Lower leg skin (tissue), 4 donors: ENCODE data around the gene SENP8. TPM values are rescaled to one million over a fixed set of nuclear protein-coding genes. Genes with fewer than 3 reads are reported as not detected.
"Not testable (repeated sequence)": the region's sequence is repeated elsewhere in the genome, so short reads cannot be mapped to it uniquely, and the experiment has no call there.

ENCODE experiments used
- DNase-seq, 2 donors: peaks; one replicate each; pipeline ENCODE4 v3.0.0-alpha.2; 2019; ENCODE audit warnings: low spot score in 2 of 2
- H3K4me3 ChIP-seq: fragments of 200-600 bp; sonication (generic); 2 replicates; pipeline ENCODE4 v1.5.1; 2017; ENCODE audit warnings: mild to moderate bottlenecking, low read depth; ENCODE audit not compliant: poor library complexity, severe bottlenecking
- POLR2A ChIP-seq, 2 donors: fragments of 450-650 bp; IDR thresholded peaks; one replicate each; pipeline ENCODE4 v1.6.1; 2016 to 2017; ENCODE audit warnings: antibody characterized with exemption in 2 of 2, mild to moderate bottlenecking in 1 of 2, moderate library complexity in 1 of 2
- WGBS, 2 donors: methylation state at CpG; one replicate each; pipeline ENCODE4 v1.1.5; 2018; 5-methylcytosine and 5-hydroxymethylcytosine counted together
- intact Hi-C: fragments of 100-400 bp; cut with DNase I; formaldehyde crosslinking; loops from one replicate; pipeline ENCODE4 v1.15.0; 2023; ENCODE audit warnings: low total_unique reads
- total RNA-seq, 4 donors: library from RNA; depleted of rRNA; stranded (reverse); fragments of >200 nt; gene quantifications; one replicate each; pipeline ENCODE4 v1.1.0, GENCODE V29; 2016
- TF ChIP-seq, protein P1 (sequence below), 3 donors: fragments of 450-650 bp; IDR thresholded peaks; one replicate each; pipeline ENCODE4 v1.5.1; 2016; ENCODE audit warnings: antibody characterized with exemption in 3 of 3, mild to moderate bottlenecking in 3 of 3, moderate library complexity in 2 of 3

Gene SENP8
- total RNA-seq, result 1 to 10 TPM in 2 of 4 donors, under 1 TPM in 2; 0.30 to 2.2 (median 0.91) TPM

- 1% methylated on average over 40 to 47 of the region's 69 CpGs for WGBS, 2 donors
- H3K4me3 ChIP-seq, result peak within 1 kb of the TSS; percentile 76
- DNase-seq, result peak; percentile 97 to 100
- no peak for TF ChIP-seq POLR2A (IDR thresholded peaks at IDR 0.05)
- TF ChIP-seq, protein P1, sequence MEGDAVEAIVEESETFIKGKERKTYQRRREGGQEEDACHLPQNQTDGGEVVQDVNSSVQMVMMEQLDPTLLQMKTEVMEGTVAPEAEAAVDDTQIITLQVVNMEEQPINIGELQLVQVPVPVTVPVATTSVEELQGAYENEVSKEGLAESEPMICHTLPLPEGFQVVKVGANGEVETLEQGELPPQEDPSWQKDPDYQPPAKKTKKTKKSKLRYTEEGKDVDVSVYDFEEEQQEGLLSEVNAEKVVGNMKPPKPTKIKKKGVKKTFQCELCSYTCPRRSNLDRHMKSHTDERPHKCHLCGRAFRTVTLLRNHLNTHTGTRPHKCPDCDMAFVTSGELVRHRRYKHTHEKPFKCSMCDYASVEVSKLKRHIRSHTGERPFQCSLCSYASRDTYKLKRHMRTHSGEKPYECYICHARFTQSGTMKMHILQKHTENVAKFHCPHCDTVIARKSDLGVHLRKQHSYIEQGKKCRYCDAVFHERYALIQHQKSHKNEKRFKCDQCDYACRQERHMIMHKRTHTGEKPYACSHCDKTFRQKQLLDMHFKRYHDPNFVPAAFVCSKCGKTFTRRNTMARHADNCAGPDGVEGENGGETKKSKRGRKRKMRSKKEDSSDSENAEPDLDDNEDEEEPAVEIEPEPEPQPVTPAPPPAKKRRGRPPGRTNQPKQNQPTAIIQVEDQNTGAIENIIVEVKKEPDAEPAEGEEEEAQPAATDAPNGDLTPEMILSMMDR (IDR thresholded peaks at IDR 0.05), result no peak
- intact Hi-C loops, result no loop called here
Observed at GRCh38 chr15:72118017-72118978, at the start of gene SENP8, which contains the start of gene MYO9A. TSS of gene SENP8 (plus strand) at chr15:72118403. CDS start at chr15:72139624, 21,221 bp downstream. TSS of gene MYO9A (minus strand) at chr15:72118150. CDS start at chr15:72046563, 71,587 bp downstream.

- DNase-seq, result no peak
- H3K4me3 ChIP-seq, result no peak overlapping the region
- intact Hi-C loops, result no loop called here
- TF ChIP-seq POLR2A (IDR thresholded peaks at IDR 0.05), result no peak
- TF ChIP-seq, protein P1 (IDR thresholded peaks at IDR 0.05), result no peak
Observed at GRCh38 chr15:72068856-72069255, 49.3 kb upstream of the SENP8 start.

DNA sequence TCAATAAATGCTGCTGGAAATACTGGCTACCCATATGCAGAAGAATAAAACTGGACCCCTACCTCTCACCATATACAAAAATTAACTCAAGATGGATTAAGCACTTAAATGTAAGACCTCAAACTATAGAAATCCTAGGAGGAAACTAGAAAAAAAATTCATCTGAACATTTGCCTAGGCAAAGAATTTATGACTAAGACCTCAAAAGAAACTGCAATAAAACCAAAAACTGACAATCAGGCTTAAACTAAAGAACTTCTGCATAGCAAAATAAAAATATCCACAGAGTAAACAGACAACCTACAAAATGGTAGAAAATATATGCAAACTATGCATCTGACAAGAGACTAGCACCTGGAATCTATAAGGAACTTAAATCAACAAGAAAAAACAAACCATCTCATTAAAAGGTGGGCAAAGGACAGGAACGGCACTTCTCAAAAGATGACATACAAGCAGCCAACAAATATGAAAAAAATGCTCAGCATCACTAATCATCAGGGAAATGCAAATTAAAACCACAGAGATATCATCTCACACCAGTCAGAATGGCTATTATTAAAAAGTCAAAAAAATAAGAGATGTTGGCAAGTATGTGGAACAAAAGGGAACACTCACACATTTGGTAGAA is 47.3 kb upstream of the SENP8 start:
- 64 to 73% methylated on average over 1 of the region's 1 CpG for WGBS, 2 donors
- intact Hi-C loops, result no loop called here
- no peak for DNase-seq
- TF ChIP-seq, protein P1 (IDR thresholded peaks at IDR 0.05), result no peak
- TF ChIP-seq POLR2A (IDR thresholded peaks at IDR 0.05), result no peak
- H3K4me3 ChIP-seq, result no peak overlapping the region

DNA sequence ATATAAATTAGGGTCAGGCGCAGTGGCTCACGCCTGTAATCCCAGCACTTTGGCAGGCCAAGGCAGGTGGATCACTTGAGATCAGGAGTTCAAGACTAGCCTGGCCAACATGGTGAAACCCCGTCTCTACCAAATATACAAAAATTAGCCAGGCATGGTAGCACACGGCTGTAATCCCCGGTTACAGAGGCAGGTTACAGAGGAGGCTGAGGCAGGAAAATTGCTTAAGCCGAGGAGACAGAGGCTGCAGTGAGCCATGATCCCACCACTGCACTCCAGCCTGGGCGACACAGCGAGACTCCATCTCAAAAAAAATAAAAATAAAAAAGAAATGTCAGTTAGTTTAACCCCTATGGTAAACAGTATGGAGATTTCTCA is 46.8 kb upstream of the SENP8 start:
- WGBS, 2 donors, result 94 to 95% methylated on average over 8 of the region's 8 CpGs
- intact Hi-C loops, DNase-seq, H3K4me3 ChIP-seq: not testable (repeated sequence)

- intact Hi-C loops, result no loop called here
- 75 to 81% methylated on average over 5 of the region's 5 CpGs for WGBS, 2 donors
- no peak overlapping the region for H3K4me3 ChIP-seq
- no peak for DNase-seq
- TF ChIP-seq, protein P1 (IDR thresholded peaks at IDR 0.05), result no peak
- TF ChIP-seq POLR2A (IDR thresholded peaks at IDR 0.05), result no peak
Observed at GRCh38 chr15:72074335-72075060, 43.7 kb upstream of the SENP8 start.

- WGBS, 2 donors, result 90 to 100% methylated on average over 1 of the region's 1 CpG
- TF ChIP-seq, protein P1 (IDR thresholded peaks at IDR 0.05), result no peak
- TF ChIP-seq POLR2A (IDR thresholded peaks at IDR 0.05), result no peak
- no peak overlapping the region for H3K4me3 ChIP-seq
- no peak for DNase-seq
- intact Hi-C loops, result no loop called here
Observed at GRCh38 chr15:72077950-72078349, 40.3 kb upstream of the SENP8 start.
